Neural cell (in vitro differentiated cells): ENCODE data around the gene ACYP2. TPM values are rescaled to one million over a fixed set of nuclear protein-coding genes. Genes with fewer than 3 reads are reported as not detected.
"Not testable (repeated sequence)": the region's sequence is repeated elsewhere in the genome, so short reads cannot be mapped to it uniquely, and the experiment has no call there.

Experiments used
- H2AFZ ChIP-seq: fragments of 200-600, 300-800 bp; sonication (generic), shearing (Covaris generic); 2 replicates; pipeline ENCODE4 v1.6.0; 2014; ENCODE audit warnings: low read depth, mild to moderate bottlenecking, antibody characterized with exemption, low read length, moderate library complexity
- H3F3A ChIP-seq: fragments of 200-600 bp; shearing (Covaris generic); 2 replicates; pipeline ENCODE4 v1.6.1; 2016; ENCODE audit warnings: mild to moderate bottlenecking, moderate library complexity, mixed read lengths, antibody characterized with exemption, low read length; ENCODE audit not compliant: insufficient read depth, poor library complexity, severe bottlenecking
- H3K27ac ChIP-seq: fragments of 200-600, 300-800 bp; sonication (generic), shearing (Covaris generic); 2 replicates; pipeline ENCODE4 v1.5.1; 2014; ENCODE audit warnings: mild to moderate bottlenecking, low read length, moderate library complexity
- H3K27me3 ChIP-seq: fragments of 300-800, 200-600 bp; sonication (generic), shearing (Covaris generic); 2 replicates; pipeline ENCODE4 v1.6.0; 2014; ENCODE audit warnings: mild to moderate bottlenecking, low read depth, low read length, moderate library complexity; ENCODE audit not compliant: insufficient read depth
- H3K36me3 ChIP-seq: fragments of 300-800, 200-600 bp; sonication (generic), shearing (Covaris generic); 2 replicates; pipeline ENCODE4 v1.5.1; 2014; ENCODE audit warnings: mild to moderate bottlenecking, antibody characterized with exemption, low read length, moderate library complexity; ENCODE audit not compliant: insufficient read depth
- H3K4me2 ChIP-seq: fragments of 300-800, 200-600 bp; sonication (generic), shearing (Covaris generic); 2 replicates; pipeline ENCODE4 v1.6.0; 2014; ENCODE audit warnings: mild to moderate bottlenecking, low read length
- H3K4me3 ChIP-seq: fragments of 300-800, 200-600 bp; sonication (generic), shearing (Covaris generic); 2 replicates; pipeline ENCODE4 v1.5.1; 2014; ENCODE audit warnings: mild to moderate bottlenecking, low read length, moderate library complexity
- H3K79me2 ChIP-seq: fragments of 200-600 bp; shearing (Covaris generic); replicated peaks from 2 replicates; pipeline ENCODE4 v1.6.0; 2014; ENCODE audit warnings: mild to moderate bottlenecking, low read length, moderate library complexity; ENCODE audit not compliant: insufficient read depth
- H3K9ac ChIP-seq: fragments of 300-800, 200-600 bp; sonication (generic), shearing (Covaris generic); 2 replicates; pipeline ENCODE4 v1.6.1; 2016; ENCODE audit warnings: mild to moderate bottlenecking, low read length, mixed read lengths
- H3K9me2 ChIP-seq: fragments of 200-600 bp; shearing (Covaris generic); 2 replicates; pipeline ENCODE4 v1.6.1; 2016; ENCODE audit warnings: mild to moderate bottlenecking, low read length, mixed read lengths; ENCODE audit not compliant: insufficient read depth
- H3K9me3 ChIP-seq: fragments of 200-600, 300-800 bp; sonication (generic), shearing (Covaris generic); 2 replicates; pipeline ENCODE4 v1.6.1; 2016; ENCODE audit warnings: mild to moderate bottlenecking, mixed run types, low read length, moderate library complexity, mixed read lengths
- H4K20me1 ChIP-seq: fragments of 200-600 bp; shearing (Covaris generic); 2 replicates; pipeline ENCODE4 v1.6.1; 2016; ENCODE audit warnings: mild to moderate bottlenecking, mixed run types; ENCODE audit not compliant: insufficient read depth
- EP300 ChIP-seq: fragments of 450-650 bp; conservative IDR thresholded peaks from 2 replicates; pipeline ENCODE4 v1.6.1; 2014; ENCODE audit warnings: antibody characterized with exemption, mild to moderate bottlenecking, moderate library complexity; ENCODE audit not compliant: poor library complexity, severe bottlenecking
- EZH2 ChIP-seq: fragments of 200-600, 300-800 bp; shearing (Covaris generic), sonication (generic); IDR thresholded peaks from 2 replicates; pipeline ENCODE4 v1.6.1; 2014; ENCODE audit warnings: antibody characterized with exemption, low read length, borderline replicate concordance, mild to moderate bottlenecking; ENCODE audit not compliant: insufficient read depth, poor library complexity, severe bottlenecking
- MXI1 ChIP-seq: fragments of 450-650 bp; conservative IDR thresholded peaks from 2 replicates; pipeline ENCODE4 v1.6.1; 2014; ENCODE audit warnings: antibody characterized with exemption, mild to moderate bottlenecking; ENCODE audit not compliant: poor library complexity, severe bottlenecking
- POLR2AphosphoS5 ChIP-seq: IDR thresholded peaks from 2 replicates; pipeline ENCODE4 v1.6.1; 2012
- RAD21 ChIP-seq: fragments of 450-650 bp; conservative IDR thresholded peaks from 2 replicates; pipeline ENCODE4 v1.6.1; 2014; ENCODE audit warnings: antibody characterized with exemption, mild to moderate bottlenecking, moderate library complexity
- REST ChIP-seq: IDR thresholded peaks from 2 replicates; pipeline ENCODE4 v1.6.1; 2012; ENCODE audit warnings: borderline replicate concordance
- SMC3 ChIP-seq: fragments of 450-650 bp; conservative IDR thresholded peaks from 2 replicates; pipeline ENCODE4 v1.6.1; 2014; ENCODE audit warnings: antibody characterized with exemption, mild to moderate bottlenecking, moderate library complexity; ENCODE audit not compliant: poor library complexity
- TAF1 ChIP-seq: IDR thresholded peaks from 2 replicates; pipeline ENCODE4 v1.6.1; 2012; ENCODE audit warnings: low read depth
- polyA plus RNA-seq: library from polyadenylated mRNA; depleted of rRNA; stranded (reverse); fragments of >200 nt; gene quantifications from 2 replicates; pipeline ENCODE4 v1.2.3, GENCODE V29; 2014
- TF ChIP-seq, protein P1 (sequence below): fragments of 450-650 bp; IDR thresholded peaks from 2 replicates; pipeline ENCODE4 v1.5.1; 2014; ENCODE audit warnings: antibody characterized with exemption, mild to moderate bottlenecking, moderate library complexity; ENCODE audit not compliant: poor library complexity, severe bottlenecking

ACYP2 gene
- polyA plus RNA-seq, 1 donor from 2014 or later: 48.2 TPM

GRCh38 chr2:54114479-54114878 is 936 bp upstream of the ACYP2 start:
- H3K27me3 ChIP-seq, H3F3A ChIP-seq, H3K79me2 ChIP-seq, H4K20me1 ChIP-seq, H2AFZ ChIP-seq, H3K36me3 ChIP-seq, H3K9me2 ChIP-seq, H3K9me3 ChIP-seq: not testable (repeated sequence)
- Histone ChIP-seq H3K9ac (peak overlapping the region; percentile 95), H3K4me3 (peak overlapping the region; percentile 77), H3K27ac (peak overlapping the region; percentile 97), H3K4me2 (peak overlapping the region; percentile 59)

GRCh38 chr2:54114936-54115283 is 505 bp upstream of the ACYP2 start:
- no peaks in the 10 kb centered on the region for H3K27me3 ChIP-seq
- H3K36me3 ChIP-seq: no peaks in the 10 kb centered on the region
- no peaks in the 10 kb centered on the region for H3K9me3 ChIP-seq
- H3K9me2 ChIP-seq: no peaks in the 10 kb centered on the region
- no peaks in the 10 kb centered on the region for H3K79me2 ChIP-seq
- peak overlapping the region; percentile 95 for H3K9ac ChIP-seq
- TF ChIP-seq, protein P1, sequence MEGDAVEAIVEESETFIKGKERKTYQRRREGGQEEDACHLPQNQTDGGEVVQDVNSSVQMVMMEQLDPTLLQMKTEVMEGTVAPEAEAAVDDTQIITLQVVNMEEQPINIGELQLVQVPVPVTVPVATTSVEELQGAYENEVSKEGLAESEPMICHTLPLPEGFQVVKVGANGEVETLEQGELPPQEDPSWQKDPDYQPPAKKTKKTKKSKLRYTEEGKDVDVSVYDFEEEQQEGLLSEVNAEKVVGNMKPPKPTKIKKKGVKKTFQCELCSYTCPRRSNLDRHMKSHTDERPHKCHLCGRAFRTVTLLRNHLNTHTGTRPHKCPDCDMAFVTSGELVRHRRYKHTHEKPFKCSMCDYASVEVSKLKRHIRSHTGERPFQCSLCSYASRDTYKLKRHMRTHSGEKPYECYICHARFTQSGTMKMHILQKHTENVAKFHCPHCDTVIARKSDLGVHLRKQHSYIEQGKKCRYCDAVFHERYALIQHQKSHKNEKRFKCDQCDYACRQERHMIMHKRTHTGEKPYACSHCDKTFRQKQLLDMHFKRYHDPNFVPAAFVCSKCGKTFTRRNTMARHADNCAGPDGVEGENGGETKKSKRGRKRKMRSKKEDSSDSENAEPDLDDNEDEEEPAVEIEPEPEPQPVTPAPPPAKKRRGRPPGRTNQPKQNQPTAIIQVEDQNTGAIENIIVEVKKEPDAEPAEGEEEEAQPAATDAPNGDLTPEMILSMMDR: no peak
- TF ChIP-seq EP300: no peak
- TF ChIP-seq SMC3: no peak
- TF ChIP-seq RAD21: no peak
- no peak for TF ChIP-seq MXI1
- TF ChIP-seq TAF1: no peak
- TF ChIP-seq POLR2AphosphoS5: no peak
- TF ChIP-seq REST: no peak
- TF ChIP-seq EZH2: no peak
- peak overlapping the region; percentile 97 for H3K27ac ChIP-seq
- peaks cover 5% of the 10 kb centered on the region for H3F3A ChIP-seq
- peak overlapping the region; percentile 77 for H3K4me3 ChIP-seq
- H2AFZ ChIP-seq: peak overlapping the region; percentile 94
- peak overlapping the region; percentile 59 for H3K4me2 ChIP-seq
- H4K20me1 ChIP-seq: no peaks in the 10 kb centered on the region

- not testable (repeated sequence) for H4K20me1 ChIP-seq, H3K9me2 ChIP-seq, H3K27ac ChIP-seq, H2AFZ ChIP-seq, H3K79me2 ChIP-seq, H3K9ac ChIP-seq, H3K9me3 ChIP-seq, H3K27me3 ChIP-seq, H3K36me3 ChIP-seq, H3F3A ChIP-seq
- peak overlapping the region; percentile 56 for H3K4me2 ChIP-seq
- peak overlapping the region; percentile 77 for H3K4me3 ChIP-seq
Measured at GRCh38 chr2:54116598-54116997, 1.2 kb downstream of the ACYP2 start.
